Measurements from ENCODE around the gene SATB1.

SATB1 gene

GRCh38 chr3:18396428-18396827 lies 28.7 kb downstream of the SATB1 start:
- DNase-seq = no peak

DNA sequence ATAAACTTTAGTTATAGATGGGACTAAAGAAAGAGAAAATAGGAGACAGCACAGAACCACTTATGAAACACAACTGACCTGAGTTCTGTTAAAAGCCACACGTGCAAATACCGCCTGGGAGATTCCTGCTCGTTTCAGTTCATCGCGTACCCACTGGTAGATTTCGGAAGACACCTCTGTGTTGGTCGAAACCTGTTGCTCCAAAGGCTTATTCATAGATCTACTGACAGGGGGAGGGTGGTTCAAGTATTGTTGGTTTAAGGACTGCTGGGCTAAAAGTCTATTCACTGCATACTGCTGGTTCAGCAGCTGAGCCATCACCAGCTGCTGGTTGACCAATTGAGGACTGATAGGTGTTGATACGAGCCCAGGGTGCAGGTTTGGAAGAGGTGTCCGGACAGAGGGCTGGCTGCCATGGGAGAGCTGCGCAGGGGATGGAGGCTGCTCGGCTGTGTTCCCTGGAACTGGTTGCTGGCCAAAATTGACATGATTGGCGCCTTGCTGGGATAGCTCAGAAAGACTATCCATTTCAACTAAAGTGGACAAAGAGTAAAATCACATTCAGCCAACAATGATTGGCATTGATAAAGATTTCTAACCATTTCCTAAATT lies 30.6 kb downstream of the SATB1 start:
- no peak for DNase-seq

GRCh38 chr3:18393906-18394305 lies 31.2 kb downstream of the SATB1 start:
- no peak for DNase-seq

DNA sequence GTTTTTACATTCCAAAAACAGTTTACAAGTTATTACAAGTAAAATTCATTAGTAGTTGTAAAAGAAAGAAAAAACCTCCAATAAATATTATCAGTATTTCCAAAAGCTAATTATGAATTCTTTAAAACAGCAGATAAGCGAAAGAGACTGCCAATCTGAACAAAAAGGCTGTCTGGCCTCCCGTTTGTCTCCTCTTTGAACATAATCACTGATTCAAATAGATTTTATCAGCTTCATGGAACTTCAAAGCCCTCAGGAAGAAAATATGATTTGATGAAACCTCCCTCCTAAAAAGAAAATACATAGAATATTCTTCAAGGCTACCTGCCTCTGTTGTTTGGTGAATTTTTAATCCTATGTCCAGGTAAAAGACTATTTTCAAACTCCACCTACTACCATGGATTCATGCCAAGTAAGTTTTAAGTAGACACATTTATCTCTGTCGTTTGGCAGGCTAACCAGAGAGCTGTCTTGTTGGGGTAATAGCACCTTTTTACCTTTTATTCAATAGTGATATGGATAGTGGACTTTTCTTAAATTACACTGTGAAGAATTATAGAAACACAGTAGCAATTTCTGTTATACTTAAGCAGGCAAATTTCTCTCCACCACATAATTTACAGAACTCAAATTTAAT lies 35.0 kb downstream of the SATB1 start:
- DNase-seq = no peak

GRCh38 chr3:18389108-18389733 lies 35.9 kb downstream of the SATB1 start:
- DNase-seq = no peak

DNA sequence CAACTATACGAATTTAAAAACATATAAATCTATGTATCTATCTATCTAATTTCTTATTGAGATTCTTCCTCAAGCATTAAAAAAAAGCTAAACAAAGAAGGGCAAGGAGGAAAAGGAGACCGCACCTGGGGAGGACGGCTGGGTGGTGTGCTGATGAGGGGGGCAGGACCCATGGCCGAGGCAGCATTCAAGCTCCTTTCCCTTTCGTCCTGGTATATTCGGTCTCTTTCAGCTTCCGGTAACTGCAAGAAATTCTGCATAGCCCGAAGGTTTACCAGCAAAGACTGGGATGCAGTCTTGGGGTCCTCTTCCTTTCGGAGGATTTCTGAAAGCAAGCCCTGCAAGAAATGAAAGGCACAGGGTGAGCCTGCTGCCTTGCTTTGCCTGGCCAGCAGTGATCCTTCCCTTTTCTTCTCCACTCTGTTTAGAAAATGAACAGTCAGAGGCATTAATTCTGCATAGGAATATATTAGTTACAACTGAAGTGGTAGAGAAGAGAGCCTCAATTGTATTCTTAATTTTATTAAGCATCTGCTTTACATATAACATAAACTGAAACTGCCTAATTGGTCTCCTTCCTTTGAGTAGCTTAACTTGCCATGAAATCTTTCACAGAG lies 38.8 kb downstream of the SATB1 start:
- no peak for DNase-seq

GRCh38 chr3:18385706-18386105 lies 39.4 kb downstream of the SATB1 start:
- DNase-seq = no peak

DNA sequence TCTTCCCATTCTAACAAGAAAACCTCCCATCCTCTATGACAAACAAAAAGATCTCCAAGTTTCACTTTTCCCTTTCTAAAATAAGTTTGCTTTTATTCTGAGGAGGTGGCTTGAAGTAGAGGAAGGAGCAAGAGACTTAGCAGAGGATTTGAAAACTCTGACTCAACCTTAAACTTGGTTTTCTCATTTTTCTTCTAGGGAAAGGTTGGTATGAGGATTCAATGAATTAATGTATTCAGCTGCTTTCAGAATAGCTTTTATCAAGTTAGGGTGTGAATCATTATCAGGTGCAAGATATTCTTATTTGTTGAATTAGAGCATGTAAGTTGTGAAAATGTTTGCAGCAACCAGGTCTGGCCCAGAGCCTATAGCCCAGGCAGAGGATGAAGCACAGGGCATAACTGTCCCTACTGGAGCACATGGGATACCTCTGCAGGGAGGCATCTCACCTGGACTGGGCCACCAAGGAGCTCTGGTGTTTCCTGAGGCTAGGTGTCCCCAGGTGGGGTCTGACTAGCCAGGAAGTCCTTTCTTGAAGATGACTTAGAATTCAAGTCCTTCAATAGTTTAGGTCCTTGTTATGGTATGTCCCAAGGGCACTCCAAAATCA lies 42.3 kb downstream of the SATB1 start:
- DNase-seq = peak; percentile 22

GRCh38 chr3:18379647-18380046 lies 45.5 kb downstream of the SATB1 start:
- no peak for DNase-seq

GRCh38 chr3:18378218-18378617 lies 46.9 kb downstream of the SATB1 start:
- DNase-seq = no peak

DNA sequence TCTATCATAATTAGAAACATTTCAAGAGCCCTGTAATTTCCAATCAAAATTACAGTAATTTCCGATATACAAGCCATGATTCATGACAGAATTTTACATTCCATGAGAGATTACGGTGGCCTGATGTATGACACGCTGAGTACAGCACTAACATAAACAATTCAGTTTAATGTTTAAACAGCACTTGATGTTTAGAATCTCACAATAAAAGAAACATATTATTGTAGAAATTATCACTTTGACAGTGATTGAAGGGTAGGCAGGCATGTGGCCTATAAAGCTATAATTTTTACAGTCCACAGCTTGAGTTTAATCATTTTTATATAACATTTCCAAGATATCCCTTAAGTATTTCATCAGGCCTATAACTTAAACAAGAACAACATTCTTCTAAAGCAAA lies 48.5 kb downstream of the SATB1 start:
- no peak for DNase-seq

DNA sequence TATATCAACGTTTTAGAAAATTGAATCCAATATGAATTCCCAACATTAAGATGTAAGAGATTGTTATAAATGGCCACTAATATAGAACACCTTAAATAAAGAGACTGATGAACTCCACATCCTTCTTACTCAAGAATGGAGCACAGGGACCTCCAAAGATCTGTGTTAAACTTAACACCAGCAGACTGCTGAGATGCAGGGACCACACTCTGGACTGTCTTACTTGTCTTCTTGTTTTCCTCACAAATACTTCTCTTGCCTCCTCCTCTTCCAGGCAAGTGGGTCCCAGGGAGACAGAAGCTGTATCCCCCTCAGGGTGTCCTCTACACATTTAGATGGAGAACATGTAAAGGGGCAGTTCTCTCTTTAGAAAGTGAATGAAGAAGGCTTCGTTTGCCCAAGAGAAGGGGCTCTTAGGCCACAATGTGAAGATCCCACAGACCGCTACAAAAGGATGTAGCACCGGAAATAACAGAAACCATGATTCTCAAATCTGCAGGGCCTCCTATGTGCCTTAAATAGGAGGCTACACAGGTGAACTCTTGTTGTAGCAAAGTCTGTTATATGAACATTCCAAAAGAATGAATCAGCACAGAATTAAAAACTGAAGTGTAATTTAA lies 52.2 kb downstream of the SATB1 start:
- DNase-seq = no peak

DNA sequence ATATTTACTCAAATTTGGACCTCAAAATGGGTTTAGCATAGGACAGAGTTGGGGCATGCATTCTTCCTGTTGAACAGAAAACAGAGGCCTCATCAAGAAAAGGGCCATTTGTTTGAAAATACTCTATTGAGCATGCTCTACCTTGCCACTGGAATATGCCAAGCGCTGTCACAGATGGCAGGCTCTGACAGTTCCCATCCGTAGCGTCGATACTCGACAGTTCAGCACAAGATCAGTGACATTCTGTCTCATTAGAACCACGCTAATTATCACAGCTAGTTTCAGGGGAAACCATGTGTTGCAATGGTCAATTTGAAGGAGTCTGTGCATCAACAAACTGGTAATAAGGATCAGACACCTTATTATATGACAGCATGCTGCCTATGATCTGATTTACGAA lies 54.5 kb downstream of the SATB1 start:
- DNase-seq = no peak

DNA sequence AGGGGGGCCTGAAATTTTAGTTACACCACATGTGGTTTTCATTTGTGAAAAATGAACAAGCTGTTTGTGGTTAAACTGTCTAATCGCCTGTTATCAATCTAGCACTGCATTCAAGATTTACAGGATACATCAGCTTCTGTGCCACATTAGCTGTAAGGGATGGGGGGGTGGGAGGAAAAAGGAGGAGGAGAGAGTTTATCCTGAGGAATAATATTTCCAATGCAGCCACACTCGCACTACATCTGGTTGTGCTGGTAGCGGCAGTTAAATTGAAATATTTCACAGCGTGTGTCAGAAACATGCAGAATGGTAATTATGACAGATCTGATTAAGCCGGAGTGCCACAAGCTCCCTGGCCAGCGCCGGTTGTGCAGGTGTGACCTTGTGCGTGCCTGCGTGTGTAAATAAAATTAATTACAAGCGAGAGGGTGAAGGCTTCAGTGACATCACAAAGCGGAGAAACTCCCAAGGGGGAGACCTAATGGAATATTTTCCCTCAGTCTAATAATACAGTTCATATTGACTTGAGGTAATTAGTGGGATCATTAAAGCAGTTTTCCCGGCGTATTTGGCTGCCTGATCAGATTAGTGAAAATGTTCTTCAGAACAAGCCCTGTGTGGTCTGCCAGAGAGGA lies 55.5 kb downstream of the SATB1 start:
- DNase-seq = no peak

GRCh38 chr3:18366258-18366657 lies 58.9 kb downstream of the SATB1 start:
- DNase-seq = no peak

DNA sequence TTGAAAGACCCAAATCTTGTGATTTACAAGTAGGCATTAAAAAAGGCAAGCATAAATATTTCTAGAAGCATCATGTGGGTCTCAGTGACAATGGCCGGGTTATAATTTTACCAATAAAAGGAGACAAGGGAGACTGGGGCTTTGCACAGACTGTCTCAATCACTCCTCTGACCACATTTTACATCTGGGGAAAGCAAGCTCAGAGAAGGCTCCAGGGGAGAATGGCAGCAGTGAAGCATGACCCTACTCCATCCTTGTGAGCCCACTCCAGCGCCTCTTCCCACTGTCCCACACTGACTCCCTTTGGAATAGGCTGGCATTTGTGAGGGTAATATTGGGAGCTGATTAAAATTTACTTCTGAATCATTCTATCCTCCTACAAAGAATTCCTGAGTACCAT lies 61.8 kb downstream of the SATB1 start:
- DNase-seq = no peak

GRCh38 chr3:18357747-18358146 lies 67.4 kb downstream of the SATB1 start:
- no peak for DNase-seq

DNA sequence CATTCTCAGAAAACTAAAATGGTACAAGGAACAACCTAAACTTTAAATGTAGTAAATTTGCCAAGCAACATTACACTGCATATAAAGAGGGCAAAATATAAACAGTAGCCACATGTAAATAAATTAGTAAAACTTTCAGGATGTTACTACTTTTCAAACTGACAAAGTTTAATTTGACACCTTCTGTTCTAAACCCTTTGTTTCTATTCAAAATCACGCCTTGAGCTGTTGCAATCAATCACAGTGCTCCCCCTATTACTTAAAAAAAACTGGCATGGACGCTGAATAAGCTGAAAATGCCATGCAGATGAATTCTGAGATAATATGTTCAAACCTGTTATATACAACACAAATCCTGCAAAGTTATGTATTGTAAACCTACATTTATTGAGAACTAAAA lies 69.3 kb downstream of the SATB1 start:
- DNase-seq = no peak

DNA sequence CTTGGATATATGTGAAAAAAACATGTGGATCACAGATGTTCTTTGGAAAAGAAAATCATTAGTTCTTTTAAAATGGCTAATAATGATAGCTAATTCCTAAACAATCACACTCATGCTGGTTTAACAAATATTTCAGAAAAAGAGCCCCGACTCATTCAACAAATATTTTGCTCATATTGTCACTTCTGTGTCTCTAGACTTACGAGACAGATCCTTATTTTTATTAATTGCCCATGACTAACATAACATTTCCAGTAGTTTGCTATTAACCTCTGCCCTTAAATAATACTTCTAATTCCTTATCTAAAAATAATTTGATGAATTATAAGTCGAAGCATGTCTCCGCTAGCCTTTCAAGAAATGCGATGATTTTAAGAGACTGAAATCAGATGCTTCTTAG lies 70.4 kb downstream of the SATB1 start:
- DNase-seq = no peak

GRCh38 chr3:18351823-18352744 lies 73.1 kb downstream of the SATB1 start:
- no peak for DNase-seq

GRCh38 chr3:18351069-18351628 lies 74.0 kb downstream of the SATB1 start:
- DNase-seq = no peak
